Measurements from ENCODE around the gene KANK4.
A peak's percentile ranks its signal among the peaks of the same experiment; 100 is the strongest.

KANK4 gene

GRCh38 chr1:62318756-62319544 is at the start of gene KANK4:
TSS of gene KANK4 (minus strand) at chr1:62319434. CDS start at chr1:62281564, 37,870 bp downstream.
- no peak within 1 kb of the TSS for H3K27ac Mint-ChIP-seq
- H3K36me3 Mint-ChIP-seq: no peaks in the 10 kb centered on the region
- H3K4me1 Mint-ChIP-seq (ENCODE audit: low read depth): peaks cover 4% of the 10 kb centered on the region
- H3K27me3 Mint-ChIP-seq: peaks cover 13% of the 10 kb centered on the region
- no peaks in the 10 kb centered on the region for H3K9me3 Mint-ChIP-seq (ENCODE audit: low read depth)
- H3K4me3 Mint-ChIP-seq: peak within 1 kb of the TSS; percentile 35

- Mint-ChIP-seq H3K36me3 (no peaks in the 10 kb centered on the region), H3K4me1 (ENCODE audit: low read depth) (no peaks in the 10 kb centered on the region), H3K27me3 (peaks cover 7% of the 10 kb centered on the region), H3K27ac (no peak overlapping the region), H3K9me3 (ENCODE audit: low read depth) (no peaks in the 10 kb centered on the region), H3K4me3 (no peak overlapping the region)
Observed at GRCh38 chr1:62368989-62369388, 49.8 kb upstream of the KANK4 start.

DNA sequence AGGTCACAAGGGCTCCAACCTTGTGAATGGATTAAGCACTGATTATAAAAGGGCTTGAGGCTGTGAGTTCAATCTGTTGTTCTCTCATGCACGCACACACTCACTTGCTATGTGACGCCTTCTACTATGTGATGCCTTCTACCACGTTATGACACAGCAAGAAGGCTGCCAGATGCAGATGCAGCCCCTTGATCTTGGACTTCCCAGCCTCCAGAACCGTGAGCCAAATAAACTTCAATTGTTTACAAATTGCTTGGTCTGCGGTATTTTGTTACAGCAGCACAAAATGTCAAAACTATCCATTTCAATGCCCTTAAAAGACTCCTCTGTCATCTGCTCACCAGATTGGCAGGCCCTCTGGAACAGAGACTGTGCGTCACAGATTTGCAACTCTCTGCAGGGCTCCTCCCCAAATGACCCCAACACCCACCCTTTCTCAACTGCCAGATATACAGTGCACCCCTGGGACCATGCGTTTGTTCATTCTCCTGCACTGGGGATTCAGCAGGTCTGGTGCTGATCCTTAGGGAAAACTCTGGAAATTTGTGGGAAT is 47.8 kb upstream of the KANK4 start:
- Mint-ChIP-seq H3K4me3 (no peak overlapping the region), H3K27me3 (peaks cover 7% of the 10 kb centered on the region), H3K4me1 (ENCODE audit: low read depth) (no peaks in the 10 kb centered on the region), H3K36me3 (no peaks in the 10 kb centered on the region), H3K9me3 (ENCODE audit: low read depth) (no peaks in the 10 kb centered on the region), H3K27ac (no peak overlapping the region)

DNA sequence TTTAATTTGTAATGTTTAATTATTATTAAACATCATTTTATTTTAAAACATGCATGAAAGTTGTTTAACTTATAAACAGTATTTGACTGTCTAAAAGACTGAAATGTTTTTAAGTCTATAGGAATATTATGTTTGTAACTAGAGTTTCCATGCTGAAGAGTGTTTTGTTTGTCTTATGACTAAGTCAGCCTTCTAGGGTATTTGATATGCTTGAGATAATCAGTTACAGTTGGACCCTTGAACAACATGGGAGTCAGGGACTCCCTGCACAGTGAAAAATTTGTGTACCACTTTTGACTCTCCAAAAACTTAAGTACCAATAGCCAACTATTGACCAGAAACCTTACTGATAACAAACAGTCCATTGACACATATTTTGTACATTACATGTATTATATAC is 45.5 kb upstream of the KANK4 start:
- no peaks in the 10 kb centered on the region for H3K4me1 Mint-ChIP-seq (ENCODE audit: low read depth)
- H3K4me3 Mint-ChIP-seq: no peak overlapping the region
- peaks cover 7% of the 10 kb centered on the region for H3K27me3 Mint-ChIP-seq
- no peak overlapping the region for H3K27ac Mint-ChIP-seq
- no peaks in the 10 kb centered on the region for H3K9me3 Mint-ChIP-seq (ENCODE audit: low read depth)
- no peaks in the 10 kb centered on the region for H3K36me3 Mint-ChIP-seq

DNA sequence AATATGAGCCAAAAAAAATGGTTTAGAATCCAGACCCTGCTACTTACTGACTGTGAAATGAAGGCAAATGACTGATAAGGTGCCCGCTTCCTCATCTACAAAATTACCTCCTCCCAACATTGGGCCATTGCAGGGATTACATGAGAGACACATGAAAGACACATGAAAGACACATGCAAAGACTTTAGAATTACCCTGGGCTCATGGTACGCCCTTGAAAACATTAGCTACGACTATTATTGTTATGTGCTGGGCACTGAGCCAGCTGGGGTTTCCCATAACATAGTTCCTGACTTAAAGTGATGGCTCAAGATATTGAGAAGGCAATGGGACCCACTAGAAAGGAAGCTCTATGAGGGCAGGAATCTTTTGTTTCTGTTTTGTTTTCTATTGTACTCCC is 43.7 kb upstream of the KANK4 start:
- no peak overlapping the region for H3K27ac Mint-ChIP-seq
- H3K4me3 Mint-ChIP-seq: no peak overlapping the region
- H3K27me3 Mint-ChIP-seq: no peaks in the 10 kb centered on the region
- no peaks in the 10 kb centered on the region for H3K9me3 Mint-ChIP-seq (ENCODE audit: low read depth)
- peaks cover 4% of the 10 kb centered on the region for H3K4me1 Mint-ChIP-seq (ENCODE audit: low read depth)
- no peaks in the 10 kb centered on the region for H3K36me3 Mint-ChIP-seq

GRCh38 chr1:62362061-62362917 is 43.1 kb upstream of the KANK4 start:
- Mint-ChIP-seq H3K9me3 (ENCODE audit: low read depth) (no peaks in the 10 kb centered on the region), H3K4me1 (ENCODE audit: low read depth) (peaks cover 4% of the 10 kb centered on the region), H3K4me3 (no peak overlapping the region), H3K27ac (no peak overlapping the region), H3K36me3 (no peaks in the 10 kb centered on the region), H3K27me3 (no peaks in the 10 kb centered on the region)

- H3K27ac Mint-ChIP-seq: no peak overlapping the region
- H3K4me1 Mint-ChIP-seq (ENCODE audit: low read depth): peaks cover 4% of the 10 kb centered on the region
- H3K4me3 Mint-ChIP-seq: no peak overlapping the region
- no peaks in the 10 kb centered on the region for H3K9me3 Mint-ChIP-seq (ENCODE audit: low read depth)
- H3K27me3 Mint-ChIP-seq: no peaks in the 10 kb centered on the region
- H3K36me3 Mint-ChIP-seq: no peaks in the 10 kb centered on the region
Observed at GRCh38 chr1:62361431-62361830, 42.2 kb upstream of the KANK4 start.

DNA sequence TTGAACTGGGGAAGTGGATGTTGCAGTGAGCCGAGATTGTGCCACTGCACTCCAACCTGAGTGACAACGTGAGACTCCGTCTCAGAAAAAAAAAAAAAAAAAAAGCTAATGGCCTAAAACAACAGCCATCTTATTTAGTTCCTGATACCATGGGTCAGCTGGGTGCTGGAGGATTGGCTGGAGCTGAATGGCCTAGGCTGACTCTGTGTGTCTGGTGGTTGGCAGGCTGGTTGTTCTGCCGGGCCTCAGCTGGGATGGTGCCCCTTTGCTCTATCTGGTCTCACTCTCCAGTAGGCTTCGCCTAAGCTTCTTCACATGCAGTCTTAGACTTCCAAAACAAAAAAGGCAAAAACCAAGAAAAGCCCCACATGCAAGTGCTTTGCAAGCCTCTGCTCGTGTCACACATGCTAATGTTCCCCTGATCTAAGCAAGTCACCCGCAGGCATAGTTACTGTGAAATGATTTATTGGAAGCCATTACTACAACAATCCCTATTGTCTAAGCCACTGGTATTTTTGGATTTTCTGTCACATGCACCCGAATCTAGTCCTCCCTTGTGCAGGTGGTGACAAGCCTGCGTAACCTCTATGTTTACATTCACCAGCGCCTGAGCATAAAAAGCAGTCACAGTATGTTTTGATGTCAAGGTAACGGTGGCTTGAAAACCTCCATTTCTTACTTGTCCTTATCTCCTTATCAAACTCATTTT is 39.6 kb upstream of the KANK4 start:
- Mint-ChIP-seq H3K4me1 (ENCODE audit: low read depth) (peaks cover 4% of the 10 kb centered on the region), H3K27me3 (no peaks in the 10 kb centered on the region), H3K9me3 (ENCODE audit: low read depth) (no peaks in the 10 kb centered on the region), H3K27ac (no peak overlapping the region), H3K4me3 (no peak overlapping the region), H3K36me3 (no peaks in the 10 kb centered on the region)

- no peak overlapping the region for H3K4me3 Mint-ChIP-seq
- H3K27ac Mint-ChIP-seq: no peak overlapping the region
- peaks cover 4% of the 10 kb centered on the region for H3K4me1 Mint-ChIP-seq (ENCODE audit: low read depth)
- no peaks in the 10 kb centered on the region for H3K27me3 Mint-ChIP-seq
- no peaks in the 10 kb centered on the region for H3K9me3 Mint-ChIP-seq (ENCODE audit: low read depth)
- H3K36me3 Mint-ChIP-seq: no peaks in the 10 kb centered on the region
Observed at GRCh38 chr1:62357916-62358315, 38.7 kb upstream of the KANK4 start.

GRCh38 chr1:62356257-62356835 is 37.1 kb upstream of the KANK4 start:
- Mint-ChIP-seq H3K9me3 (ENCODE audit: low read depth) (no peaks in the 10 kb centered on the region), H3K4me1 (ENCODE audit: low read depth) (peaks cover 4% of the 10 kb centered on the region), H3K27me3 (no peaks in the 10 kb centered on the region), H3K4me3 (no peak overlapping the region), H3K27ac (no peak overlapping the region), H3K36me3 (no peaks in the 10 kb centered on the region)

DNA sequence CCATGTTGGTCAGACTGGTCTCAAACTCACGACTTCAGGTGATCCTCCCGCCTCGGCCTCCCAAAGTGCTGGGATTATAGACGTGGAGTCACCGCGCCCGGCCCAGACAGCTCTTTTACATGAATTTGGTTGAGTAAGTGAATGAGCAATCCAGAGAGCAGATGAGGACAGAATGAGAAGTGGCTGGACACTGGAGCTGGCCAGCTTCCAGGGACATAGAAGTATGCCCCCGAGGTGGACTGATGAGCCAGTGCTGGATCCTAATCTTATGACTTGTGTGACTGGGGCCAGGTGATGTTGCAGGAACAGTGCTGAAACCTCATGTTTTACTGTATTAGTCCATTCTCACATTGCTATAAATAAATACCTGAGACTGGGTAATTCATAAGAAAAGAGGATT is 35.9 kb upstream of the KANK4 start:
- Mint-ChIP-seq H3K36me3 (no peaks in the 10 kb centered on the region), H3K9me3 (ENCODE audit: low read depth) (no peaks in the 10 kb centered on the region), H3K27me3 (no peaks in the 10 kb centered on the region), H3K4me3 (no peak overlapping the region), H3K27ac (no peak overlapping the region), H3K4me1 (ENCODE audit: low read depth) (peaks cover 4% of the 10 kb centered on the region)

GRCh38 chr1:62353853-62354252 is 34.6 kb upstream of the KANK4 start:
- no peaks in the 10 kb centered on the region for H3K36me3 Mint-ChIP-seq
- H3K4me1 Mint-ChIP-seq (ENCODE audit: low read depth): peaks cover 1% of the 10 kb centered on the region
- no peak overlapping the region for H3K27ac Mint-ChIP-seq
- no peak overlapping the region for H3K4me3 Mint-ChIP-seq
- no peaks in the 10 kb centered on the region for H3K27me3 Mint-ChIP-seq
- no peaks in the 10 kb centered on the region for H3K9me3 Mint-ChIP-seq (ENCODE audit: low read depth)

DNA sequence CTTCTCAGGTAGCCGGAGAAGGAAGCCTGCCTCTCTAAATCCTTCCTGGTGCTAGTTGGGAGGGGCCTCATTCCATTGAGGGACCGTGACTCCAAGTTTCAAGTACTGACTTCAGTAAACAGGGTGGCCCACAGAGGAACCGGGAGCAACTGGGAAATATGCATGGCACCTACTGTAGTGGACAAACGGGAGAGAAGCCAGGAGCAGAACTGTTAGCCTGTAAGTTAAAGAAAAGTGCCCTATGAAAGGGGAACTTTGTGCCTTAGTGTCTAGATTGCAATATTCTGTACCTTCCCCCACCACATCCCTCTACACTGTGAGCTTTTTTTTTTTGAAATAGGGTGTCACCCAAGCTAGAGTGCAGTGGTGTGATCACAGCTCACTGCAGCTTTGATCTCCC is 33.2 kb upstream of the KANK4 start:
- Mint-ChIP-seq H3K4me1 (ENCODE audit: low read depth) (no peaks in the 10 kb centered on the region), H3K27me3 (no peaks in the 10 kb centered on the region), H3K27ac (no peak overlapping the region), H3K36me3 (no peaks in the 10 kb centered on the region), H3K4me3 (no peak overlapping the region), H3K9me3 (ENCODE audit: low read depth) (no peaks in the 10 kb centered on the region)

DNA sequence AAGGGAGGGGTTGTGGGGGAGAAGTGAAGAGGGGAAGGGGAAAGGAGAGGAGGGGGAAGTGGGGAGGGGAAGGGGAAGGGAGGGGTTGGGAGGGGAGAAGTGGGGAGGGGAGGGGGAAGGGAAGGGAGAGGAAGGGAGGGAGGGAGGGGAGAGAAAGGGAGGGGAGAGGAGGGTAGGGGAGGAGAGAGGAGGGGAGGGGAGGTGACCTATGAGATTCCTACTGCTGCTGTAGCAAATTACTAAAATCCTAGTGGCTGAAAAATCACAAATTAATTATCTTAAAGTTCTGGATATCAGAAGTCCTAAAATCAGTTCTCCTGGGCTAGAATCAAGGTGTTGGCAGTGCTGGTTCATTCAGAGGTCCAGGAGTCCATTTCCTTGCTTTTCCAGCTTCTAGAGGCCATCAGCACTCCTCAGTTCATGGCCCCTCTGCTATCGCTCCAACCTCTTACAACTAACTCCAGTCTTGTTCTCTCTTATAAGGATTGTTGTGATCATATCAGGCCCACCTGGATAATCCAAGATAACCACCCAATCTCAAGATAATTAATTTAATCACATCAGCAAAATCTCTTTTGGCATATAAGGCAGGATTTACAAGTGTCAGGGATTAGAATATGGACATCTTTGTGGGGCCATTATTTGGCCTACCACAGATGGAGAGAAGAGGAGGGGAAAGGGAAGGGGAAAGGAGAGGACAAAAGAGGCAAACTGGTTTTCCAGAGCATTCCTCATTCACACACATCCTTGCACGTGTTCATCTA is 30.4 kb upstream of the KANK4 start:
- Mint-ChIP-seq H3K9me3 (ENCODE audit: low read depth) (no peaks in the 10 kb centered on the region), H3K36me3 (no peaks in the 10 kb centered on the region), H3K4me1 (ENCODE audit: low read depth) (no peaks in the 10 kb centered on the region), H3K27ac (no peak overlapping the region), H3K4me3 (no peak overlapping the region), H3K27me3 (no peaks in the 10 kb centered on the region)

All from activated naive CD8-positive, alpha-beta T cell (primary cell).